Transverse colon (tissue), 4 donors: ENCODE measurements around the gene UBAP2. TPM values are rescaled to one million over a fixed set of nuclear protein-coding genes. Genes with fewer than 3 reads are reported as not detected.

Experiments used
- DNase-seq: peaks from one replicate; pipeline ENCODE4 v3.0.0-alpha.2; 2019
- H3K27ac ChIP-seq, 4 donors: fragments of 200-600 bp; sonication (generic); 2 replicates each; pipeline ENCODE4 v1.5.1; 2016 to 2018; ENCODE audit warnings: inconsistent platforms in 4 of 4
- H3K27me3 ChIP-seq: fragments of 200-600 bp; sonication (generic); 2 replicates; pipeline ENCODE4 v1.5.1; 2017; ENCODE audit warnings: inconsistent platforms
- H3K36me3 ChIP-seq, 4 donors: fragments of 200-600 bp; sonication (generic); 2 replicates each; pipeline ENCODE4 v1.5.1; 2017 to 2019; ENCODE audit warnings: inconsistent platforms in 4 of 4
- H3K4me1 ChIP-seq, 4 donors: fragments of 200-600 bp; sonication (generic); 2 replicates each; pipeline ENCODE4 v1.5.1; 2017 to 2020; ENCODE audit warnings: inconsistent platforms in 4 of 4
- H3K4me3 ChIP-seq, 4 donors: fragments of 200-600 bp; sonication (generic); 1 replicate in 1 of 4; 2 replicates in 3 of 4; pipeline versions ENCODE4 v1.5.1 to v1.6.1; 2017 to 2019; ENCODE audit warnings: inconsistent platforms in 4 of 4
- H3K9me3 ChIP-seq, 2 donors: fragments of 200-600 bp; sonication (generic); 2 replicates each; pipeline ENCODE4 v1.5.1; 2017 to 2019; ENCODE audit warnings: inconsistent platforms in 2 of 2
- CTCF ChIP-seq, 5 experiments: fragments of 200-600 bp in 3 of 5; fragments of 450-650 bp in 2 of 5; sonication (generic) in 3 of 5; IDR thresholded peaks; 1 replicate in 2 of 5; 2 replicates in 3 of 5; pipeline ENCODE4 v1.5.1; 2016 to 2017; ENCODE audit warnings: antibody characterized with exemption in 5 of 5, inconsistent platforms in 3 of 5, mild to moderate bottlenecking in 2 of 5, moderate library complexity in 1 of 5
- EP300 ChIP-seq: sonication (generic); formaldehyde crosslinking; IDR thresholded peaks from one replicate; pipeline ENCODE4 v1.6.1; 2017; ENCODE audit warnings: antibody characterized with exemption, low read depth
- POLR2A ChIP-seq: fragments of 450-650 bp; IDR thresholded peaks from one replicate; pipeline ENCODE4 v1.6.1; 2016; ENCODE audit warnings: antibody characterized with exemption, mild to moderate bottlenecking, moderate library complexity
- POLR2AphosphoS5 ChIP-seq, 3 donors: sonication (generic); formaldehyde crosslinking; IDR thresholded peaks; one replicate each; pipeline ENCODE4 v1.6.1; 2016; ENCODE audit warnings: antibody characterized with exemption in 3 of 3
- WGBS, 2 donors: methylation state at CpG; one replicate each; pipeline ENCODE4 v1.1.5; 2018; ENCODE audit warnings: low coverage in 1 of 2; 5-methylcytosine and 5-hydroxymethylcytosine counted together
- in situ Hi-C, 4 donors: fragments of 200-750 bp; cut with MboI; loops; one replicate each; pipeline versions ENCODE4 v1.15.0 to v1.15.1; 2017; ENCODE audit warnings: low sequenced_read_pairs in 3 of 4, low pct_ligation_motif_present in 1 of 4, low pct_unique_long_range_greater_than_20kb in 1 of 4
- intact Hi-C: fragments of 100-400 bp; cut with DNase I; formaldehyde crosslinking; loops from one replicate; pipeline ENCODE4 v1.15.1; 2023; ENCODE audit warnings: low total_unique reads
- total RNA-seq, 4 donors: library from RNA; depleted of rRNA; stranded (reverse); fragments of >200 nt; gene quantifications; one replicate each; pipeline ENCODE4 v1.1.0, GENCODE V29; 2016

UBAP2 gene
- total RNA-seq, 4 donors from 2014 or later = 22.5 to 52.1 (median 31.7) TPM

- no peaks in the 10 kb centered on the region for H3K27me3 ChIP-seq
- no peaks in the 10 kb centered on the region for H3K4me1 ChIP-seq
- in situ Hi-C loops = no loop called here
- whole genome bisulfite sequencing, 2 donors = 90 to 91% methylated on average over 10 to 20 of the region's 20 CpGs
- H3K9me3 ChIP-seq = no peaks in the 10 kb centered on the region
- no peak for DNase-seq
- H3K36me3 ChIP-seq = peaks cover 0 to 48% (median 17%) of the 10 kb centered on the region in 4 donors
- no peak overlapping the region for H3K4me3 ChIP-seq
- H3K27ac ChIP-seq = no peak overlapping the region
- intact Hi-C loops = no loop called here
- TF ChIP-seq EP300 (no peak), POLR2A (no peak), CTCF (IDR thresholded peaks at IDR 0.05) (no peak), POLR2AphosphoS5 (IDR thresholded peaks at IDR 0.05) (no peak)
These were observed 116.4 kb downstream of the UBAP2 start for GRCh38 chr9:33932078-33932807.

- intact Hi-C loops = no loop called here
- in situ Hi-C loops = no loop called here
- H3K36me3 ChIP-seq = peaks cover 0 to 55% (median 18%) of the 10 kb centered on the region in 4 donors
- no peaks in the 10 kb centered on the region for H3K9me3 ChIP-seq
- H3K4me1 ChIP-seq = no peaks in the 10 kb centered on the region
- no peak overlapping the region for H3K4me3 ChIP-seq
- TF ChIP-seq EP300 = no peak
- H3K27me3 ChIP-seq = no peaks in the 10 kb centered on the region
- 95% methylated on average over 3 of the region's 3 CpGs; no CpG with 5 or more reads in 1 of the 2 donors for whole genome bisulfite sequencing, 2 donors
- no peak overlapping the region for H3K27ac ChIP-seq
- DNase-seq = no peak
These were observed 117.4 kb downstream of the UBAP2 start for GRCh38 chr9:33931326-33931725.

GRCh38 chr9:33927694-33928093 is 121.0 kb downstream of the UBAP2 start:
- 92% methylated on average over 15 of the region's 15 CpGs; no CpG with 5 or more reads in 1 of the 2 donors for WGBS, 2 donors
- no peak overlapping the region for H3K4me3 ChIP-seq
- no peak overlapping the region for H3K27ac ChIP-seq
- H3K36me3 ChIP-seq = peaks cover 0 to 42% (median 14%) of the 10 kb centered on the region in 4 donors
- H3K9me3 ChIP-seq = no peaks in the 10 kb centered on the region
- no peak for DNase-seq
- no peak for TF ChIP-seq CTCF (IDR thresholded peaks at IDR 0.05)
- TF ChIP-seq POLR2AphosphoS5 (IDR thresholded peaks at IDR 0.05) = no peak
- no peak for TF ChIP-seq EP300
- TF ChIP-seq POLR2A = no peak
- in situ Hi-C loops (no loop called here), intact Hi-C loops (loop anchor here (10.0 kb wide), 1 partner anchor 113 kb away; the partner anchor contains the start of gene UBE2R2)
- H3K4me1 ChIP-seq = peaks cover 0 to 3% (median 0%) of the 10 kb centered on the region in 4 donors
- H3K27me3 ChIP-seq = no peaks in the 10 kb centered on the region

GRCh38 chr9:33926746-33927485 is 121.8 kb downstream of the UBAP2 start:
- WGBS, 2 donors = 90% methylated on average over 17 of the region's 17 CpGs; no CpG with 5 or more reads in 1 of the 2 donors
- H3K9me3 ChIP-seq = no peaks in the 10 kb centered on the region
- TF ChIP-seq POLR2A (no peak), POLR2AphosphoS5 (IDR thresholded peaks at IDR 0.05) (no peak), CTCF (IDR thresholded peaks at IDR 0.05) (no peak), EP300 (no peak)
- no peak overlapping the region for H3K27ac ChIP-seq
- DNase-seq = no peak
- H3K36me3 ChIP-seq = peaks cover 0 to 34% (median 11%) of the 10 kb centered on the region in 4 donors
- in situ Hi-C loops (no loop called here), intact Hi-C loops (loop anchor here (10.0 kb wide), 1 partner anchor 112 kb away; the partner anchor contains the start of gene UBE2R2)
- peaks cover 0 to 3% (median 0%) of the 10 kb centered on the region in 4 donors for H3K4me1 ChIP-seq
- no peaks in the 10 kb centered on the region for H3K27me3 ChIP-seq
- no peak overlapping the region for H3K4me3 ChIP-seq
